ENCODE results near the gene HSD17B13. TPM values are rescaled to one million over a fixed set of nuclear protein-coding genes. Genes with fewer than 3 reads are reported as not detected.
"Not testable (repeated sequence)": the region's sequence is repeated elsewhere in the genome, so short reads cannot be mapped to it uniquely, and the experiment has no call there.

HSD17B13 gene
- total and polyA plus RNA-seq, 2 experiments from 2014 or later = 0.15 TPM; not detected in 1

DNA sequence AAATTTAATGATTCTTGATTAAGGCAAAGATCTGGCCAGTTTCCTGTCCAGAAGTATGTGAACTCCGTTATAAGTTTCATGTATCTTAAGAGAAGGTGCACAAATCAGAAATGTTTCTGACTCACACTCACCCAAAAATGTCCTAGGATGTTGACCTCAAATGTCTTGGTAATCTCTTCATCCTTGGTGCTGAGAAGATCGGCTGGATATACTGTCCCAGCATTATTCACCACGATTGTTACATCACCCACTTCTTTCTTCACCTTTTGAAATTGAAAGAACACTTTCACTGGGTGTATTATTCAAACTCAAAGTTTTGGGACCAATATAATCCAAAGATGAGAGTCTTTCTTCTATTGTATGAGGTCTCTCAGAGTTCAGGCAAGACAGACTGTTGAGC is 5.7 kb downstream of the HSD17B13 start:
- DNase-seq (ENCODE audit: low spot score) (no peak), ATAC-seq (no peak)
- H3K9me3 Mint-ChIP-seq = no peaks in the 10 kb centered on the region
- H2AFZ ChIP-seq = no peak overlapping the region
- no peak overlapping the region for H3K27ac Mint-ChIP-seq
- no peaks in the 10 kb centered on the region for H3F3A ChIP-seq (replicated peaks; ENCODE audit: low read depth)
- H3K4me3 ChIP-seq = no peak overlapping the region
- H3K27me3 Mint-ChIP-seq (ENCODE audit: insufficient read depth, low read depth, poor library complexity) = no peaks in the 10 kb centered on the region
- H3K27me3 ChIP-seq (ENCODE audit: insufficient read depth) = no peaks in the 10 kb centered on the region
- H3K27ac ChIP-seq (ENCODE audit: low read depth) = no peak overlapping the region
- H3K36me3 ChIP-seq (ENCODE audit: insufficient read depth) = no peaks in the 10 kb centered on the region
- no peaks in the 10 kb centered on the region for H3K36me3 Mint-ChIP-seq (ENCODE audit: low read depth)
- TF ChIP-seq, protein P1, sequence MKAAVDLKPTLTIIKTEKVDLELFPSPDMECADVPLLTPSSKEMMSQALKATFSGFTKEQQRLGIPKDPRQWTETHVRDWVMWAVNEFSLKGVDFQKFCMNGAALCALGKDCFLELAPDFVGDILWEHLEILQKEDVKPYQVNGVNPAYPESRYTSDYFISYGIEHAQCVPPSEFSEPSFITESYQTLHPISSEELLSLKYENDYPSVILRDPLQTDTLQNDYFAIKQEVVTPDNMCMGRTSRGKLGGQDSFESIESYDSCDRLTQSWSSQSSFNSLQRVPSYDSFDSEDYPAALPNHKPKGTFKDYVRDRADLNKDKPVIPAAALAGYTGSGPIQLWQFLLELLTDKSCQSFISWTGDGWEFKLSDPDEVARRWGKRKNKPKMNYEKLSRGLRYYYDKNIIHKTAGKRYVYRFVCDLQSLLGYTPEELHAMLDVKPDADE (IDR thresholded peaks at IDR 0.05) = no peak
- no peaks in the 10 kb centered on the region for H4K20me1 ChIP-seq (replicated peaks; ENCODE audit: insufficient read depth)
- no peaks in the 10 kb centered on the region for H3K4me1 Mint-ChIP-seq
- no peak overlapping the region for H3K4me2 ChIP-seq
- H3K4me1 ChIP-seq (ENCODE audit: insufficient read depth) = no peaks in the 10 kb centered on the region
- H3K4me3 Mint-ChIP-seq = no peak overlapping the region
- 0 out of 2 replicates have a peak, but pooled peaks cover 5% of the 10 kb centered on the region for H3K9me2 ChIP-seq (ENCODE audit: insufficient read depth)
- H3K79me2 ChIP-seq (replicated peaks; ENCODE audit: insufficient read depth) = no peaks in the 10 kb centered on the region

DNA sequence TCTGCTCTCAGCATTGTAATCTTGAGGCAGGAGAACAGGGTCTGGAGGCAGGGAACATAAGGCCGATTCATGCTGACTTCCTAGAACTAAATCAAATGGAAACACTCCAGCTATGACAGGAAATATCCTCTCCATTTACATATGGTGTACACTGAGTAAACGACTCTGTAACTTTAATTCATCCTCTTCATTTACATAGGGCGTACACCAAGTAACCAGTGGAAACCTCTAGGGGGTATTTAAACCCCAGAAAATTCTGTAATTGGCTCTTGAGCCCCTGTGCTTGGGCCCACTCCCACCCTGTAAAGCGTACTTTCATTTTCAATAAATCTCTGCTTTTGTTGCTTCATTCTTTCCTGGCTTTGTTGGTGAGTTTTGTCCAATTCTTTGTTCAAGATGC is 7.7 kb downstream of the HSD17B13 start:
- H3K9me2 ChIP-seq (ENCODE audit: insufficient read depth); DNase-seq (ENCODE audit: low spot score); H3K4me1 ChIP-seq (ENCODE audit: insufficient read depth); H3K4me3 Mint-ChIP-seq; ATAC-seq; H3K79me2 ChIP-seq (replicated peaks; ENCODE audit: insufficient read depth); H3K4me2 ChIP-seq; H3K36me3 Mint-ChIP-seq (ENCODE audit: low read depth); H3K27ac Mint-ChIP-seq; H3K4me1 Mint-ChIP-seq; H3K4me3 ChIP-seq; H3K27me3 Mint-ChIP-seq (ENCODE audit: insufficient read depth, low read depth, poor library complexity); H3F3A ChIP-seq (replicated peaks; ENCODE audit: low read depth); H3K9me3 Mint-ChIP-seq; H3K27ac ChIP-seq (ENCODE audit: low read depth); H3K27me3 ChIP-seq (ENCODE audit: insufficient read depth); H2AFZ ChIP-seq; H3K36me3 ChIP-seq (ENCODE audit: insufficient read depth); H4K20me1 ChIP-seq (replicated peaks; ENCODE audit: insufficient read depth): not testable (repeated sequence)

DNA sequence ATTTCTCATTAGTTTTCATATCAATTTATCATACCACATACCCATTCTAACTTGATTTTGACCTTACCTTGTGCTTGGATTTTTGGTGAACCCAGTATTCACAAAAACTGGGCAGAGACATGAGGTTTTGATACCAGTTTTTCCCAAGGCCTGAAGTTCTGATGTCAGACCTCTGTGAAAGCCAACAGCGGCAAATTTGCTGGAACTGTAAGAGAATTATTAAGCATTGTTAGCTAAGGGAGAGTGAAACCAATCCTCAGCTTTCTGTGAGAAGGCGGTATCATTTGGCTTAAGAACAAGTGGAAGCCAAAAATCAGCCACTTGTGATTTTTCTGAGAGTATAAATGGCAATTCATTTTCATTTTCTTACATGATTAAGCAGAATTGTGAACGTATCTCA is 8.9 kb downstream of the HSD17B13 start:
- H3K36me3 Mint-ChIP-seq (ENCODE audit: low read depth) = no peaks in the 10 kb centered on the region
- no peak overlapping the region for H3K4me2 ChIP-seq
- no peaks in the 10 kb centered on the region for H3K79me2 ChIP-seq (replicated peaks; ENCODE audit: insufficient read depth)
- H3K4me3 ChIP-seq = no peak overlapping the region
- 0 out of 2 replicates have a peak, but pooled peaks cover 5% of the 10 kb centered on the region for H3K9me2 ChIP-seq (ENCODE audit: insufficient read depth)
- H3K4me3 Mint-ChIP-seq = no peak overlapping the region
- H3K36me3 ChIP-seq (ENCODE audit: insufficient read depth) = no peaks in the 10 kb centered on the region
- DNase-seq (ENCODE audit: low spot score) (no peak), ATAC-seq (no peak)
- peak overlapping the region; percentile 52; the same call in 1 of the 2 replicates for H2AFZ ChIP-seq
- no peaks in the 10 kb centered on the region for H3F3A ChIP-seq (replicated peaks; ENCODE audit: low read depth)
- H4K20me1 ChIP-seq (replicated peaks; ENCODE audit: insufficient read depth) = no peaks in the 10 kb centered on the region
- no peak overlapping the region for H3K27ac Mint-ChIP-seq
- no peaks in the 10 kb centered on the region for H3K9me3 Mint-ChIP-seq
- H3K4me1 ChIP-seq (ENCODE audit: insufficient read depth) = no peaks in the 10 kb centered on the region
- H3K27me3 ChIP-seq (ENCODE audit: insufficient read depth) = no peaks in the 10 kb centered on the region
- peaks cover 2% of the 10 kb centered on the region for H3K27me3 Mint-ChIP-seq (ENCODE audit: insufficient read depth, low read depth, poor library complexity)
- no peaks in the 10 kb centered on the region for H3K4me1 Mint-ChIP-seq
- H3K27ac ChIP-seq (ENCODE audit: low read depth) = no peak overlapping the region
- TF ChIP-seq, protein P2, sequence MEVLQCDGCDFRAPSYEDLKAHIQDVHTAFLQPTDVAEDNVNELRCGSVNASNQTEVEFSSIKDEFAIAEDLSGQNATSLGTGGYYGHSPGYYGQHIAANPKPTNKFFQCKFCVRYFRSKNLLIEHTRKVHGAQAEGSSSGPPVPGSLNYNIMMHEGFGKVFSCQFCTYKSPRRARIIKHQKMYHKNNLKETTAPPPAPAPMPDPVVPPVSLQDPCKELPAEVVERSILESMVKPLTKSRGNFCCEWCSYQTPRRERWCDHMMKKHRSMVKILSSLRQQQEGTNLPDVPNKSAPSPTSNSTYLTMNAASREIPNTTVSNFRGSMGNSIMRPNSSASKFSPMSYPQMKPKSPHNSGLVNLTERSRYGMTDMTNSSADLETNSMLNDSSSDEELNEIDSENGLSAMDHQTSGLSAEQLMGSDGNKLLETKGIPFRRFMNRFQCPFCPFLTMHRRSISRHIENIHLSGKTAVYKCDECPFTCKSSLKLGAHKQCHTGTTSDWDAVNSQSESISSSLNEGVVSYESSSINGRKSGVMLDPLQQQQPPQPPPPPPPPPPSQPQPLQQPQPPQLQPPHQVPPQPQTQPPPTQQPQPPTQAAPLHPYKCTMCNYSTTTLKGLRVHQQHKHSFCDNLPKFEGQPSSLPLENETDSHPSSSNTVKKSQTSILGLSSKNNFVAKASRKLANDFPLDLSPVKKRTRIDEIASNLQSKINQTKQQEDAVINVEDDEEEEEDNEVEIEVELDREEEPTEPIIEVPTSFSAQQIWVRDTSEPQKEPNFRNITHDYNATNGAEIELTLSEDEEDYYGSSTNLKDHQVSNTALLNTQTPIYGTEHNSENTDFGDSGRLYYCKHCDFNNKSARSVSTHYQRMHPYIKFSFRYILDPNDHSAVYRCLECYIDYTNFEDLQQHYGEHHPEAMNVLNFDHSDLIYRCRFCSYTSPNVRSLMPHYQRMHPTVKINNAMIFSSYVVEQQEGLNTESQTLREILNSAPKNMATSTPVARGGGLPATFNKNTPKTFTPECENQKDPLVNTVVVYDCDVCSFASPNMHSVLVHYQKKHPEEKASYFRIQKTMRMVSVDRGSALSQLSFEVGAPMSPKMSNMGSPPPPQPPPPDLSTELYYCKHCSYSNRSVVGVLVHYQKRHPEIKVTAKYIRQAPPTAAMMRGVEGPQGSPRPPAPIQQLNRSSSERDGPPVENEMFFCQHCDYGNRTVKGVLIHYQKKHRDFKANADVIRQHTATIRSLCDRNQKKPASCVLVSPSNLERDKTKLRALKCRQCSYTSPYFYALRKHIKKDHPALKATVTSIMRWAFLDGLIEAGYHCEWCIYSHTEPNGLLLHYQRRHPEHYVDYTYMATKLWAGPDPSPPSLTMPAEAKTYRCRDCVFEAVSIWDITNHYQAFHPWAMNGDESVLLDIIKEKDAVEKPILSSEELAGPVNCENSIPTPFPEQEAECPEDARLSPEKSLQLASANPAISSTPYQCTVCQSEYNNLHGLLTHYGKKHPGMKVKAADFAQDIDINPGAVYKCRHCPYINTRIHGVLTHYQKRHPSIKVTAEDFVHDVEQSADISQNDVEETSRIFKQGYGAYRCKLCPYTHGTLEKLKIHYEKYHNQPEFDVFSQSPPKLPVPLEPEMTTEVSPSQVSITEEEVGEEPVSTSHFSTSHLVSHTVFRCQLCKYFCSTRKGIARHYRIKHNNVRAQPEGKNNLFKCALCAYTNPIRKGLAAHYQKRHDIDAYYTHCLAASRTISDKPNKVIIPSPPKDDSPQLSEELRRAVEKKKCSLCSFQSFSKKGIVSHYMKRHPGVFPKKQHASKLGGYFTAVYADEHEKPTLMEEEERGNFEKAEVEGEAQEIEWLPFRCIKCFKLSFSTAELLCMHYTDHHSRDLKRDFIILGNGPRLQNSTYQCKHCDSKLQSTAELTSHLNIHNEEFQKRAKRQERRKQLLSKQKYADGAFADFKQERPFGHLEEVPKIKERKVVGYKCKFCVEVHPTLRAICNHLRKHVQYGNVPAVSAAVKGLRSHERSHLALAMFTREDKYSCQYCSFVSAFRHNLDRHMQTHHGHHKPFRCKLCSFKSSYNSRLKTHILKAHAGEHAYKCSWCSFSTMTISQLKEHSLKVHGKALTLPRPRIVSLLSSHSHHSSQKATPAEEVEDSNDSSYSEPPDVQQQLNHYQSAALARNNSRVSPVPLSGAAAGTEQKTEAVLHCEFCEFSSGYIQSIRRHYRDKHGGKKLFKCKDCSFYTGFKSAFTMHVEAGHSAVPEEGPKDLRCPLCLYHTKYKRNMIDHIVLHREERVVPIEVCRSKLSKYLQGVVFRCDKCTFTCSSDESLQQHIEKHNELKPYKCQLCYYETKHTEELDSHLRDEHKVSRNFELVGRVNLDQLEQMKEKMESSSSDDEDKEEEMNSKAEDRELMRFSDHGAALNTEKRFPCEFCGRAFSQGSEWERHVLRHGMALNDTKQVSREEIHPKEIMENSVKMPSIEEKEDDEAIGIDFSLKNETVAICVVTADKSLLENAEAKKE (CRISPR knock-in tag; IDR thresholded peaks at IDR 0.05) = no peak
- TF ChIP-seq, protein P3, sequence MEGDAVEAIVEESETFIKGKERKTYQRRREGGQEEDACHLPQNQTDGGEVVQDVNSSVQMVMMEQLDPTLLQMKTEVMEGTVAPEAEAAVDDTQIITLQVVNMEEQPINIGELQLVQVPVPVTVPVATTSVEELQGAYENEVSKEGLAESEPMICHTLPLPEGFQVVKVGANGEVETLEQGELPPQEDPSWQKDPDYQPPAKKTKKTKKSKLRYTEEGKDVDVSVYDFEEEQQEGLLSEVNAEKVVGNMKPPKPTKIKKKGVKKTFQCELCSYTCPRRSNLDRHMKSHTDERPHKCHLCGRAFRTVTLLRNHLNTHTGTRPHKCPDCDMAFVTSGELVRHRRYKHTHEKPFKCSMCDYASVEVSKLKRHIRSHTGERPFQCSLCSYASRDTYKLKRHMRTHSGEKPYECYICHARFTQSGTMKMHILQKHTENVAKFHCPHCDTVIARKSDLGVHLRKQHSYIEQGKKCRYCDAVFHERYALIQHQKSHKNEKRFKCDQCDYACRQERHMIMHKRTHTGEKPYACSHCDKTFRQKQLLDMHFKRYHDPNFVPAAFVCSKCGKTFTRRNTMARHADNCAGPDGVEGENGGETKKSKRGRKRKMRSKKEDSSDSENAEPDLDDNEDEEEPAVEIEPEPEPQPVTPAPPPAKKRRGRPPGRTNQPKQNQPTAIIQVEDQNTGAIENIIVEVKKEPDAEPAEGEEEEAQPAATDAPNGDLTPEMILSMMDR (conservative IDR thresholded peaks at IDR 0.05; ENCODE audit: low read depth in 2 of 2) = no peak
- no peak for TF ChIP-seq JUNB (IDR thresholded peaks at IDR 0.05; ENCODE audit: unreplicated experiment)
- TF ChIP-seq POLR2AphosphoS5 (IDR thresholded peaks at IDR 0.05; ENCODE audit: low read depth) = no peak
- TF ChIP-seq EZH2phosphoT487 (IDR thresholded peaks at IDR 0.05; ENCODE audit: unreplicated experiment) = no peak
- TF ChIP-seq CREB1 (CRISPR knock-in tag; IDR thresholded peaks at IDR 0.05; ENCODE audit: low read depth) = no peak
